ENCODE measurements around the gene GFPT2. TPM values are rescaled to one million over a fixed set of nuclear protein-coding genes. Genes with fewer than 3 reads are reported as not detected.

GFPT2 gene
- total RNA-seq, 1 donor from 2014 or later = 70.7 TPM

- no peaks in the 10 kb centered on the region for H3K36me3 Mint-ChIP-seq (ENCODE audit: unreplicated experiment)
- peaks cover 10% of the 10 kb centered on the region for H3K27me3 Mint-ChIP-seq (ENCODE audit: unreplicated experiment)
- no peak overlapping the region for H3K4me3 Mint-ChIP-seq (ENCODE audit: unreplicated experiment)
- no peak for DNase-seq (ENCODE audit: extremely low spot score, unreplicated experiment)
- H3K9me3 Mint-ChIP-seq (ENCODE audit: unreplicated experiment) = no peaks in the 10 kb centered on the region
- no peak overlapping the region for H3K27ac Mint-ChIP-seq (ENCODE audit: unreplicated experiment)
- H3K4me1 Mint-ChIP-seq (ENCODE audit: unreplicated experiment) = peaks cover 15% of the 10 kb centered on the region
- TF ChIP-seq, protein P1, sequence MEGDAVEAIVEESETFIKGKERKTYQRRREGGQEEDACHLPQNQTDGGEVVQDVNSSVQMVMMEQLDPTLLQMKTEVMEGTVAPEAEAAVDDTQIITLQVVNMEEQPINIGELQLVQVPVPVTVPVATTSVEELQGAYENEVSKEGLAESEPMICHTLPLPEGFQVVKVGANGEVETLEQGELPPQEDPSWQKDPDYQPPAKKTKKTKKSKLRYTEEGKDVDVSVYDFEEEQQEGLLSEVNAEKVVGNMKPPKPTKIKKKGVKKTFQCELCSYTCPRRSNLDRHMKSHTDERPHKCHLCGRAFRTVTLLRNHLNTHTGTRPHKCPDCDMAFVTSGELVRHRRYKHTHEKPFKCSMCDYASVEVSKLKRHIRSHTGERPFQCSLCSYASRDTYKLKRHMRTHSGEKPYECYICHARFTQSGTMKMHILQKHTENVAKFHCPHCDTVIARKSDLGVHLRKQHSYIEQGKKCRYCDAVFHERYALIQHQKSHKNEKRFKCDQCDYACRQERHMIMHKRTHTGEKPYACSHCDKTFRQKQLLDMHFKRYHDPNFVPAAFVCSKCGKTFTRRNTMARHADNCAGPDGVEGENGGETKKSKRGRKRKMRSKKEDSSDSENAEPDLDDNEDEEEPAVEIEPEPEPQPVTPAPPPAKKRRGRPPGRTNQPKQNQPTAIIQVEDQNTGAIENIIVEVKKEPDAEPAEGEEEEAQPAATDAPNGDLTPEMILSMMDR (IDR thresholded peaks at IDR 0.05) = no peak
These were observed 25.6 kb upstream of the GFPT2 start for GRCh38 chr5:180378438-180379344.

DNA sequence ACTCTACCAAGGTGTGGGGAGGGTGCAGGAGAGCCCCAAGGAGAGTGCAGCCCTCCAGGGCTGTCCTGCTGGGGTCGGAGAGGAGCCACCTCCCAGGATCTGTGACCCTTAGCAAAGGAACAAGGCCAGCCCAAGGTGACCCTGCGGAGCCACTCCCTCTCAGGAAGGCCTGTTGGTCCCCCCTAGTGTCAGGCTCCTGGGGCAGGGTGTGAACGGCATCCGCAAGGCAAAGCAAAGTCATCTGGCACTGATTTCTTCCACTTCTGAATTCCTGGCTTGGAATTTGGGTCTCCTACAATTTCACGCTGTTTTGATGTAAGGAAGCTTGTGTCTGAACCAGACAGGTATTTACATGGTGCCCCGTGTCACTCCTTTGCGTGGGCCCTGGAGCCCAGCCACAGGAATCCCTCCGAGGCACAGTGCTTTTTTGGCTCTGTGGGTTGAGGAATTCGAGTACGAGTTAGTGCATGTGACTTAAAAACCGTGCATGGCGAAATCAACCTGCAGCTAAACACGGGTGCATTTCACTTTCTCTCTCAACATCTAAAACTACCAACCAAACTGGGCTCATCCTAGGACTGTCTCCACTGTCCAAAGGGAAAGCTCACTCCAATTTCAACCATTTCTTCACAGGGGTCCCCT, 24.5 kb upstream of the GFPT2 start:
- TF ChIP-seq, protein P1 (IDR thresholded peaks at IDR 0.05) = no peak
- DNase-seq (ENCODE audit: extremely low spot score, unreplicated experiment) = no peak
- Mint-ChIP-seq H3K36me3 (ENCODE audit: unreplicated experiment) (no peaks in the 10 kb centered on the region), H3K27me3 (ENCODE audit: unreplicated experiment) (peaks cover 10% of the 10 kb centered on the region), H3K4me1 (ENCODE audit: unreplicated experiment) (peaks cover 15% of the 10 kb centered on the region), H3K27ac (ENCODE audit: unreplicated experiment) (no peak overlapping the region), H3K4me3 (ENCODE audit: unreplicated experiment) (no peak overlapping the region), H3K9me3 (ENCODE audit: unreplicated experiment) (no peaks in the 10 kb centered on the region)

DNA sequence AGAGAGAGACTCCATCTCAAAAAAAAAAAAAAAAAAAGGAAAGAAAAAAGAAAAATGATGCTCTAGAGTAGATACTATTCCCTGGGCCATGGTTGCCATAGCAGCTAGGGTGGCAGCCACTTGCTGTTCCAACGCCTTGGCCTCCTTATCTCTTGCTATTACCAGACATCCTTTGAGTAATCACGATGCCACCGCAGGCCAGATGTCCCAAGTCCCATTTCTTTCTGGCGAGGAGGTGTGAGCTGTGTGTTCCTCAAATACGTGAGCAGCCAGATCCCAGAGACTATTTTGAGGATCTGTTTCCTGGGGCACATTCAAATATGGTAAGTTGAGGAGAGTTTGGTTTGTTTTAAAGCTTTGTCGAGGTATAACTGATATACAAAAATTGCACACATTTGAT, 23.4 kb upstream of the GFPT2 start:
- peaks cover 10% of the 10 kb centered on the region for H3K4me1 Mint-ChIP-seq (ENCODE audit: unreplicated experiment)
- no peak overlapping the region for H3K27ac Mint-ChIP-seq (ENCODE audit: unreplicated experiment)

DNA sequence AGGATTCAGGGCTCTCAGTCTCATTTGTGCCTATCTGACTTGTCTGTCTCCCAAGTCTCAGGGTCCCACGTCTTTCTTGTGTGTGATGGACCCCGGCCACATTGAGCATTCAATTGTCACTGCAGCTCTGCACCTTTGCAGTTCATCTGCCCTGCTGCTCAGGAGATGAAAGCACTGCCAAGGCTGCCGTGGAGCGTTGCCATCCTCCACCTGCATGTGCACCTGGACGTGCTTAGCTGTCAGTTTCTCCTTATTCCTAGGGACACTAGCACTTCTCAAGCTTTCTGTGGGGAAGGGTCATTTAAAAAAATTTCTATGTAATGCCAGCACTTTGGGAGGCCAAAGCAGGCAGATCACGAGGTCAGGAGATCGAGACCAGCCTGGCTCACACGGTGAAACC, 22.8 kb upstream of the GFPT2 start:
- TF ChIP-seq, protein P1 (IDR thresholded peaks at IDR 0.05) = no peak

More for the DNA sequence above, 23.4 kb upstream of the GFPT2 start:
- peaks cover 10% of the 10 kb centered on the region for H3K27me3 Mint-ChIP-seq (ENCODE audit: unreplicated experiment)
- TF ChIP-seq, protein P1 (IDR thresholded peaks at IDR 0.05) = no peak
- no peaks in the 10 kb centered on the region for H3K36me3 Mint-ChIP-seq (ENCODE audit: unreplicated experiment)
- no peak for DNase-seq (ENCODE audit: extremely low spot score, unreplicated experiment)
- H3K4me3 Mint-ChIP-seq (ENCODE audit: unreplicated experiment) = no peak overlapping the region
- H3K9me3 Mint-ChIP-seq (ENCODE audit: unreplicated experiment) = no peaks in the 10 kb centered on the region

GRCh38 chr5:180375291-180375690, 22.2 kb upstream of the GFPT2 start:
- Mint-ChIP-seq H3K27ac (ENCODE audit: unreplicated experiment) (no peak overlapping the region), H3K4me1 (ENCODE audit: unreplicated experiment) (peaks cover 6% of the 10 kb centered on the region), H3K4me3 (ENCODE audit: unreplicated experiment) (no peak overlapping the region), H3K9me3 (ENCODE audit: unreplicated experiment) (no peaks in the 10 kb centered on the region), H3K36me3 (ENCODE audit: unreplicated experiment) (no peaks in the 10 kb centered on the region), H3K27me3 (ENCODE audit: unreplicated experiment) (peaks cover 10% of the 10 kb centered on the region)
- TF ChIP-seq, protein P1 (IDR thresholded peaks at IDR 0.05) = no peak
- DNase-seq (ENCODE audit: extremely low spot score, unreplicated experiment) = no peak

More for the DNA sequence above, 22.8 kb upstream of the GFPT2 start:
- H3K27ac Mint-ChIP-seq (ENCODE audit: unreplicated experiment) = no peak overlapping the region
- peaks cover 7% of the 10 kb centered on the region for H3K4me1 Mint-ChIP-seq (ENCODE audit: unreplicated experiment)
- no peak for DNase-seq (ENCODE audit: extremely low spot score, unreplicated experiment)
- peaks cover 10% of the 10 kb centered on the region for H3K27me3 Mint-ChIP-seq (ENCODE audit: unreplicated experiment)
- H3K4me3 Mint-ChIP-seq (ENCODE audit: unreplicated experiment) = no peak overlapping the region
- no peaks in the 10 kb centered on the region for H3K36me3 Mint-ChIP-seq (ENCODE audit: unreplicated experiment)
- no peaks in the 10 kb centered on the region for H3K9me3 Mint-ChIP-seq (ENCODE audit: unreplicated experiment)

Data from osteocyte (in vitro differentiated cells).